G401.6 (cell line): ENCODE measurements around the gene FOXRED2.
"Not testable (repeated sequence)": the region's sequence is repeated elsewhere in the genome, so short reads cannot be mapped to it uniquely, and the experiment has no call there.

Source experiments
- FAIRE-seq: peaks from 2 replicates; lab custom pipeline; 2012; peaks lifted over from hg19 to GRCh38; lab: Jason Lieb, UNC

FOXRED2 gene

GRCh38 chr22:36469094-36469710, 37.6 kb downstream of the FOXRED2 start:
- FAIRE-seq, result no peak

GRCh38 chr22:36467946-36468345, 38.9 kb downstream of the FOXRED2 start:
- no peak for FAIRE-seq

- FAIRE-seq, result no peak
Observed at GRCh38 chr22:36467042-36467810, 39.6 kb downstream of the FOXRED2 start.

- no peak for FAIRE-seq
Observed at GRCh38 chr22:36466258-36466657, 40.6 kb downstream of the FOXRED2 start.

- FAIRE-seq, result no peak
Observed at GRCh38 chr22:36465232-36466021, 41.4 kb downstream of the FOXRED2 start.

- no peak for FAIRE-seq
Observed at GRCh38 chr22:36464715-36465231, 42.1 kb downstream of the FOXRED2 start.

GRCh38 chr22:36463783-36464184, 43.1 kb downstream of the FOXRED2 start:
- FAIRE-seq, result no peak

GRCh38 chr22:36461665-36462649, 44.9 kb downstream of the FOXRED2 start:
- peak; percentile 76 for FAIRE-seq

- no peak for FAIRE-seq
Observed at GRCh38 chr22:36460202-36460601, 46.6 kb downstream of the FOXRED2 start.

- no peak for FAIRE-seq
Observed at GRCh38 chr22:36457688-36458450, 49.0 kb downstream of the FOXRED2 start.

- no peak for FAIRE-seq
Observed at GRCh38 chr22:36456464-36456845, 50.4 kb downstream of the FOXRED2 start.

- no peak for FAIRE-seq
Observed at GRCh38 chr22:36455571-36456463, 51.0 kb downstream of the FOXRED2 start.

GRCh38 chr22:36454916-36455570, 51.8 kb downstream of the FOXRED2 start:
- no peak for FAIRE-seq

GRCh38 chr22:36453855-36454378, 52.9 kb downstream of the FOXRED2 start:
- no peak for FAIRE-seq

GRCh38 chr22:36452978-36453607, 53.7 kb downstream of the FOXRED2 start:
- not testable (repeated sequence) for FAIRE-seq

- FAIRE-seq, result no peak
Observed at GRCh38 chr22:36452250-36452977, 54.4 kb downstream of the FOXRED2 start.

GRCh38 chr22:36450923-36451322, 55.9 kb downstream of the FOXRED2 start:
- not testable (repeated sequence) for FAIRE-seq
